Activated CD4-positive, alpha-beta T cell treated with anti-CD3 and anti-CD28 coated beads, Interleukin-2, amount 50 U/mL, for 4 hours (primary cell): ENCODE results near the gene XCR1.
"Not testable (repeated sequence)": the region's sequence is repeated elsewhere in the genome, so short reads cannot be mapped to it uniquely, and the experiment has no call there.

Experiments
- DNase-seq, 2 experiments: peaks; one replicate each; pipeline ENCODE4 v3.0.0-alpha.2; 2020

The XCR1 gene

GRCh38 chr3:46027021-46027705 is at the start of gene XCR1:
Gene XCR1, minus strand, starts transcription at chr3:46027483. Its CDS starts 5,536 bp downstream, at chr3:46021947.
- no peak for DNase-seq

GRCh38 chr3:46076606-46077005 is 49.3 kb upstream of the XCR1 start:
- DNase-seq, result no peak

- DNase-seq, result no peak
Observed at GRCh38 chr3:46075816-46076215, 48.5 kb upstream of the XCR1 start.

- DNase-seq, result no peak
Observed at GRCh38 chr3:46071222-46071858, 44.1 kb upstream of the XCR1 start.

- DNase-seq, result no peak
Observed at GRCh38 chr3:46070595-46071093, 43.4 kb upstream of the XCR1 start.

- DNase-seq, result no peak
Observed at GRCh38 chr3:46068501-46068900, 41.2 kb upstream of the XCR1 start.

- DNase-seq, result no peak
Observed at GRCh38 chr3:46067401-46067800, 40.1 kb upstream of the XCR1 start.

- DNase-seq, result no peak
Observed at GRCh38 chr3:46065750-46066256, 38.5 kb upstream of the XCR1 start.

GRCh38 chr3:46065294-46065705 is 38.0 kb upstream of the XCR1 start:
- DNase-seq, result peak; percentile 75 to 81

- no peak for DNase-seq
Observed at GRCh38 chr3:46062679-46063078, 35.4 kb upstream of the XCR1 start.

GRCh38 chr3:46061887-46062286 is 34.6 kb upstream of the XCR1 start:
- DNase-seq, result no peak

- no peak for DNase-seq
Observed at GRCh38 chr3:46061108-46061720, 33.9 kb upstream of the XCR1 start.

- DNase-seq, result no peak
Observed at GRCh38 chr3:46060551-46060950, 33.3 kb upstream of the XCR1 start.

- no peak for DNase-seq
Observed at GRCh38 chr3:46059432-46059831, 32.1 kb upstream of the XCR1 start.

- no peak for DNase-seq
Observed at GRCh38 chr3:46058981-46059380, 31.7 kb upstream of the XCR1 start.

GRCh38 chr3:46057716-46058115 is 30.4 kb upstream of the XCR1 start:
- no peak for DNase-seq

GRCh38 chr3:46056686-46057085 is 29.4 kb upstream of the XCR1 start:
- no peak for DNase-seq

- DNase-seq, result not testable (repeated sequence)
Observed at GRCh38 chr3:46053761-46054515, 26.7 kb upstream of the XCR1 start.

- DNase-seq, result not testable (repeated sequence)
Observed at GRCh38 chr3:46053265-46053664, 26.0 kb upstream of the XCR1 start.

- DNase-seq, result no peak
Observed at GRCh38 chr3:46052531-46052930, 25.2 kb upstream of the XCR1 start.

- no peak for DNase-seq
Observed at GRCh38 chr3:46049093-46049492, 21.8 kb upstream of the XCR1 start.

GRCh38 chr3:46046231-46046630 is 18.9 kb upstream of the XCR1 start:
- not testable (repeated sequence) for DNase-seq

GRCh38 chr3:46038916-46039315 is 11.6 kb upstream of the XCR1 start:
- DNase-seq, result no peak
